Gastroesophageal sphincter (tissue), 3 donors: ENCODE results near the gene ULK3.

Source experiments
- CTCF ChIP-seq, 4 experiments: fragments of 200-600 bp in 2 of 4; fragments of 450-650 bp in 2 of 4; sonication (generic) in 1 of 4; IDR thresholded peaks; one replicate each; pipeline ENCODE4 v1.5.1; 2017 to 2019; ENCODE audit warnings: antibody characterized with exemption in 4 of 4, mild to moderate bottlenecking in 2 of 4, moderate library complexity in 2 of 4
- POLR2A ChIP-seq, 2 donors: fragments of 450-650 bp; IDR thresholded peaks; one replicate each; pipeline ENCODE4 v1.6.1; 2017; ENCODE audit warnings: antibody characterized with exemption in 2 of 2, mild to moderate bottlenecking in 2 of 2, moderate library complexity in 1 of 2
- POLR2AphosphoS5 ChIP-seq: sonication (generic); formaldehyde crosslinking; IDR thresholded peaks from one replicate; pipeline ENCODE4 v1.6.1; 2017; ENCODE audit warnings: antibody characterized with exemption

- TF ChIP-seq POLR2A (IDR thresholded peaks at IDR 0.05) (no peak), POLR2AphosphoS5 (no peak), CTCF (IDR thresholded peaks at IDR 0.05) (no peak)
These were observed 27.6 kb downstream of the ULK3 start for GRCh38 chr15:74815121-74815934.
